HCT116 (cell line): Measurements from ENCODE around the gene DKK2. TPM values are rescaled to one million over a fixed set of nuclear protein-coding genes. Genes with fewer than 3 reads are reported as not detected.

Source experiments
- ATAC-seq: fragments of 200-7000 bp; cut with Tn5 transposase; 2 replicates; pipeline ENCODE4 v1.9.1; 2020; ENCODE audit warnings: mild to moderate bottlenecking, moderate library complexity
- BruUV-seq: library from RNA; stranded (reverse); fragments of 400-500 nt; replicated peaks from 2 replicates; lab custom pipeline; 2021; lab: Mats Ljungman, UMichigan
- CTCF ChIA-PET: fragments of 300-600 bp; sonication (Branson Sonifier 250); formaldehyde crosslinking; loops from one replicate; lab custom pipeline; 2021; ENCODE audit warnings: antibody characterized with exemption; lab: Charles Lee
- POLR2A ChIA-PET: fragments of 300-600, 350-600 bp; sonication (Branson Sonifier 250); formaldehyde crosslinking; loops from one replicate; lab custom pipeline; 2021; ENCODE audit warnings: antibody characterized with exemption; lab: Charles Lee
- RAD21 ChIA-PET, 2 experiments: fragments of 300-600 bp; sonication (Branson Sonifier 250); formaldehyde crosslinking; loops; one replicate each; lab custom pipeline; 2023; ENCODE audit warnings: low total read pairs in 2 of 2; ENCODE audit not compliant: uncharacterized antibody in 2 of 2, unreplicated experiment in 2 of 2, low non-redundant PET in 1 of 2; lab: Charles Lee
- DNase-seq: peaks from one replicate; pipeline ENCODE4 v3.0.0-alpha.2; 2010; ENCODE audit warnings: low read depth, low spot score
- H2AFZ ChIP-seq: fragments of 200-600 bp; shearing (Covaris generic), sonication (generic); 2 replicates; pipeline ENCODE4 v1.6.1; 2017; ENCODE audit warnings: low read depth, mixed run types, mixed read lengths, antibody characterized with exemption, low read length; ENCODE audit not compliant: poor library complexity, severe bottlenecking
- H3K27ac ChIP-seq: 2 replicates; pipeline ENCODE4 v1.5.1; 2012; ENCODE audit warnings: low read depth, low read length
- H3K27me3 ChIP-seq: fragments of 200-600 bp; sonication (generic); 2 replicates; pipeline ENCODE4 v1.6.1; 2016; ENCODE audit warnings: mixed run types, low read length, mixed read lengths; ENCODE audit not compliant: insufficient read depth
- H3K36me3 ChIP-seq, 2 experiments: fragments of 200-500 bp in 1 of 2; fragments of 200-600 bp in 1 of 2; sonication (Bioruptor generic) in 1 of 2; sonication (generic) in 1 of 2; 2 replicates each; pipeline versions ENCODE4 v1.5.1 to v1.6.1; 2014 to 2016; ENCODE audit warnings: low read length in 2 of 2, inconsistent platforms in 1 of 2, mixed read lengths in 1 of 2, mixed run types in 1 of 2; ENCODE audit not compliant: insufficient read depth in 2 of 2, control insufficient read depth in 1 of 2
- H3K4me1 ChIP-seq, 2 experiments: fragments of 200-600 bp in 1 of 2; sonication (generic) in 1 of 2; 2 replicates each; pipeline versions ENCODE4 v1.5.1 to v1.6.1; 2012 to 2017; ENCODE audit warnings: low read length in 2 of 2, inconsistent platforms in 1 of 2, mild to moderate bottlenecking in 1 of 2, mixed read lengths in 1 of 2, mixed run types in 1 of 2, moderate library complexity in 1 of 2; ENCODE audit not compliant: insufficient read depth in 2 of 2, control insufficient read depth in 1 of 2
- H3K4me2 ChIP-seq: fragments of 200-600 bp; sonication (generic); 2 replicates; pipeline ENCODE4 v1.6.1; 2017; ENCODE audit warnings: mixed run types, low read length, mixed read lengths
- H3K4me3 ChIP-seq, 2 experiments: fragments of 200-600 bp in 1 of 2; sonication (generic) in 1 of 2; replicated peaks in 1 of 2; 2 replicates each; pipeline ENCODE4 v1.5.1; 2011 to 2016; ENCODE audit warnings: low read length in 2 of 2, control low read depth in 1 of 2, low read depth in 1 of 2, mild to moderate bottlenecking in 1 of 2, mixed read lengths in 1 of 2, mixed run types in 1 of 2
- H3K79me2 ChIP-seq: fragments of 200-600 bp; sonication (generic); 2 replicates; pipeline ENCODE4 v1.6.1; 2017; ENCODE audit warnings: mild to moderate bottlenecking, mixed run types, low read length, moderate library complexity, mixed read lengths; ENCODE audit not compliant: insufficient read depth
- H3K9ac ChIP-seq: fragments of 200-600 bp; sonication (generic); 2 replicates; pipeline ENCODE4 v1.6.1; 2016; ENCODE audit warnings: low read length, mixed read lengths
- H3K9me2 ChIP-seq: fragments of 200-600 bp; sonication (generic), shearing (Covaris generic); 2 replicates; pipeline ENCODE4 v1.6.1; 2017; ENCODE audit warnings: mixed run types, mild to moderate bottlenecking, moderate library complexity; ENCODE audit not compliant: insufficient read depth
- H3K9me3 ChIP-seq, 2 experiments: fragments of 200-500 bp in 1 of 2; fragments of 200-600 bp in 1 of 2; sonication (Bioruptor generic) in 1 of 2; sonication (generic) in 1 of 2; 2 replicates each; pipeline ENCODE4 v1.6.1; 2014 to 2017; ENCODE audit warnings: low read length in 2 of 2, mixed read lengths in 2 of 2, inconsistent platforms in 1 of 2, low read depth in 1 of 2, mild to moderate bottlenecking in 1 of 2, mixed run types in 1 of 2, moderate library complexity in 1 of 2; ENCODE audit not compliant: control insufficient read depth in 1 of 2, insufficient read depth in 1 of 2
- H4K20me1 ChIP-seq: fragments of 200-600 bp; sonication (generic), shearing (Covaris generic); 2 replicates; pipeline ENCODE4 v1.6.1; 2017; ENCODE audit warnings: mixed run types, mild to moderate bottlenecking, moderate library complexity; ENCODE audit not compliant: insufficient read depth
- ATF3 ChIP-seq: IDR thresholded peaks from 2 replicates; pipeline ENCODE4 v1.6.1; 2012
- CEBPB ChIP-seq: IDR thresholded peaks from 2 replicates; pipeline ENCODE4 v1.6.1; 2012; ENCODE audit warnings: low read depth
- CTCF ChIP-seq, 3 experiments: fragments of 200-600 bp in 1 of 3; sonication (generic) in 1 of 3; IDR thresholded peaks in 2 of 3; conservative IDR thresholded peaks in 1 of 3; 2 replicates each; pipeline ENCODE4 v1.5.1; 2012 to 2017; ENCODE audit warnings: low read depth in 2 of 3, low read length in 2 of 3, antibody characterized with exemption in 1 of 3, borderline replicate concordance in 1 of 3, control low read depth in 1 of 3, mild to moderate bottlenecking in 1 of 3, mixed read lengths in 1 of 3, mixed run types in 1 of 3, moderate library complexity in 1 of 3; ENCODE audit not compliant: insufficient read depth in 1 of 3
- EGR1 ChIP-seq: IDR thresholded peaks from 2 replicates; pipeline ENCODE4 v1.6.1; 2012; ENCODE audit warnings: low read depth
- EZH2 ChIP-seq: fragments of 200-600 bp; sonication (generic); IDR thresholded peaks from 2 replicates; pipeline ENCODE4 v1.6.1; 2017; ENCODE audit warnings: antibody characterized with exemption, mixed run types
- EZH2phosphoT487 ChIP-seq: fragments of 200-600 bp; IDR thresholded peaks from 2 replicates; pipeline ENCODE4 v1.6.1; 2018; ENCODE audit warnings: antibody characterized with exemption, borderline replicate concordance
- POLR2A ChIP-seq: IDR thresholded peaks from 2 replicates; pipeline ENCODE4 v1.7.0; 2011; ENCODE audit warnings: borderline replicate concordance; ENCODE audit not compliant: insufficient read depth, insufficient read length; ENCODE audit errors: extremely low read depth
- POLR2AphosphoS5 ChIP-seq: IDR thresholded peaks from 2 replicates; pipeline ENCODE4 v1.6.1; 2011; ENCODE audit warnings: mild to moderate bottlenecking, low read depth, low read length, moderate library complexity
- RAD21 ChIP-seq: IDR thresholded peaks from 2 replicates; pipeline ENCODE4 v1.6.1; 2012; ENCODE audit warnings: low read depth, mild to moderate bottlenecking
- REST ChIP-seq: IDR thresholded peaks from 2 replicates; pipeline ENCODE4 v1.6.1; 2012; ENCODE audit warnings: low read depth
- TCF7L2 ChIP-seq: IDR thresholded peaks from 2 replicates; pipeline ENCODE4 v1.7.0; 2011; ENCODE audit warnings: borderline replicate concordance, inconsistent platforms; ENCODE audit not compliant: insufficient read depth, insufficient read length; ENCODE audit errors: extremely low read depth
- ZBTB33 ChIP-seq: IDR thresholded peaks from 2 replicates; pipeline ENCODE4 v1.6.1; 2011; ENCODE audit warnings: mild to moderate bottlenecking, low read length, moderate library complexity; ENCODE audit not compliant: insufficient replicate concordance; ENCODE audit errors: extremely low read depth
- ZFX ChIP-seq: fragments of 450-650 bp; IDR thresholded peaks from 2 replicates; pipeline ENCODE4 v1.6.1; 2017
- ZNF274 ChIP-seq: fragments of 200-500 bp; sonication (Bioruptor generic); IDR thresholded peaks from 2 replicates; pipeline ENCODE4 v1.6.1; 2014; ENCODE audit warnings: mild to moderate bottlenecking, low read depth, low read length, inconsistent platforms
- intact Hi-C: fragments of 100-400 bp; cut with micrococcal nuclease; formaldehyde crosslinking; loops from 2 replicates; pipeline ENCODE4 v1.10.0; 2022
- total RNA-seq: library from RNA; stranded (reverse); gene quantifications from one replicate; pipeline ENCODE4 v1.2.1, GENCODE V29; 2021; ENCODE audit not compliant: unreplicated experiment

Gene DKK2
- total RNA-seq, 1 experiment from 2014 or later: not detected

GRCh38 chr4:107034996-107035818 lies 906 bp downstream of the DKK2 start:
- no peak for ATAC-seq
- H3K9me2 ChIP-seq: no peaks in the 10 kb centered on the region
- no peak for DNase-seq
- no peak overlapping the region for H3K27ac ChIP-seq
- no TSS peak for BruUV-seq
- H4K20me1 ChIP-seq: no peaks in the 10 kb centered on the region
- H2AFZ ChIP-seq: no peak overlapping the region
- H3K4me3 ChIP-seq: no peak overlapping the region
- intact Hi-C loops: no loop called here
- no peak overlapping the region for H3K9ac ChIP-seq
- H3K4me2 ChIP-seq: no peak overlapping the region
- RAD21 ChIA-PET: no interaction called here
- no peaks in the 10 kb centered on the region for H3K36me3 ChIP-seq
- TF ChIP-seq ZNF274: no peak
- no peak for TF ChIP-seq CEBPB
- TF ChIP-seq POLR2AphosphoS5: no peak
- no peak for TF ChIP-seq ZBTB33
- TF ChIP-seq CTCF (IDR thresholded peaks at IDR 0.05 in 2 of 3, conservative IDR thresholded peaks at IDR 0.05 in 1 of 3; ENCODE audit: borderline replicate concordance in 1 of 3, insufficient read depth in 1 of 3, low read depth in 2 of 3, low read length in 2 of 3): no peak
- TF ChIP-seq ZFX: no peak
- TF ChIP-seq RAD21: no peak
- TF ChIP-seq TCF7L2: no peak
- no peak for TF ChIP-seq ATF3
- no peak for TF ChIP-seq POLR2A
- TF ChIP-seq EZH2phosphoT487: no peak
- TF ChIP-seq EGR1: no peak
- no peak for TF ChIP-seq EZH2
- TF ChIP-seq REST: no peak
- no peaks in the 10 kb centered on the region for H3K4me1 ChIP-seq
- no peaks in the 10 kb centered on the region for H3K79me2 ChIP-seq
- POLR2A ChIA-PET: no interaction called here
- CTCF ChIA-PET: no interaction called here
- no peaks in the 10 kb centered on the region for H3K9me3 ChIP-seq
- H3K27me3 ChIP-seq: no peaks in the 10 kb centered on the region
